MM.1S (cell line): ENCODE measurements around the gene ATP9A.
"Not testable (repeated sequence)": the region's sequence is repeated elsewhere in the genome, so short reads cannot be mapped to it uniquely, and the experiment has no call there.

Experiments
- DNase-seq: peaks from one replicate; pipeline ENCODE4 v3.0.0-alpha.2; 2015
- H2AFZ ChIP-seq: fragments of 300-600 bp; sonication (generic); 2 replicates; pipeline ENCODE4 v1.6.0; 2016; ENCODE audit warnings: antibody characterized with exemption, low read length
- H3F3A ChIP-seq: fragments of 300-600 bp; sonication (generic); 2 replicates; pipeline ENCODE4 v1.6.1; 2016; ENCODE audit warnings: mild to moderate bottlenecking, antibody characterized with exemption, low read length, moderate library complexity, mixed read lengths; ENCODE audit not compliant: insufficient read depth
- H3K27ac ChIP-seq: fragments of 300-600 bp; sonication (generic); 2 replicates; pipeline ENCODE4 v1.5.1; 2016; ENCODE audit warnings: mild to moderate bottlenecking, low read length
- H3K27me3 ChIP-seq: fragments of 300-600 bp; sonication (generic); replicated peaks from 2 replicates; pipeline ENCODE4 v1.6.0; 2016; ENCODE audit warnings: low read length; ENCODE audit not compliant: insufficient read depth
- H3K36me3 ChIP-seq: fragments of 300-600 bp; sonication (generic); replicated peaks from 2 replicates; pipeline ENCODE4 v1.6.1; 2016; ENCODE audit warnings: mild to moderate bottlenecking, low read length, mixed read lengths; ENCODE audit not compliant: insufficient read depth
- H3K4me1 ChIP-seq: fragments of 300-600 bp; sonication (generic); 2 replicates; pipeline ENCODE4 v1.6.1; 2016; ENCODE audit warnings: low read length, mixed read lengths
- H3K4me2 ChIP-seq: fragments of 300-600 bp; sonication (generic); 2 replicates; pipeline ENCODE4 v1.6.0; 2016; ENCODE audit warnings: low read depth, low read length
- H3K4me3 ChIP-seq: fragments of 300-600 bp; sonication (generic); 2 replicates; pipeline ENCODE4 v1.5.1; 2016; ENCODE audit warnings: low read length, mixed read lengths
- H3K79me2 ChIP-seq: fragments of 300-600 bp; sonication (generic); 2 replicates; pipeline ENCODE4 v1.6.1; 2016; ENCODE audit warnings: mixed run types, low read length, mixed read lengths
- H3K9ac ChIP-seq: fragments of 300-600 bp; sonication (generic); 2 replicates; pipeline ENCODE4 v1.6.1; 2016; ENCODE audit warnings: low read length, mixed read lengths
- H3K9me2 ChIP-seq: fragments of 300-600 bp; sonication (generic); replicated peaks from 2 replicates; pipeline ENCODE4 v1.6.1; 2016; ENCODE audit warnings: mild to moderate bottlenecking, low read length, mixed read lengths; ENCODE audit not compliant: insufficient read depth
- H3K9me3 ChIP-seq: fragments of 300-600 bp; sonication (generic); replicated peaks from 2 replicates; pipeline ENCODE4 v1.6.1; 2016; ENCODE audit warnings: mild to moderate bottlenecking, low read length, mixed read lengths; ENCODE audit not compliant: insufficient read depth
- H4K20me1 ChIP-seq: fragments of 300-600 bp; sonication (generic); 2 replicates; pipeline ENCODE4 v1.6.1; 2016; ENCODE audit warnings: mild to moderate bottlenecking, low read length, moderate library complexity, mixed read lengths; ENCODE audit not compliant: insufficient read depth
- EZH2 ChIP-seq: fragments of 300-600 bp; sonication (generic); optimal IDR thresholded peaks from 2 replicates; pipeline ENCODE3; 2017; ENCODE audit warnings: low read depth, mild to moderate bottlenecking, antibody characterized with exemption, low read length, mixed read lengths
- EZH2phosphoT487 ChIP-seq: fragments of 300-600 bp; sonication (generic); IDR thresholded peaks from 2 replicates; pipeline ENCODE4 v1.6.1; 2018; ENCODE audit warnings: antibody characterized with exemption, low read length
- TF ChIP-seq, protein P1 (sequence below): fragments of 300-600 bp; sonication (generic); IDR thresholded peaks from 2 replicates; pipeline ENCODE4 v1.5.1; 2016; ENCODE audit warnings: antibody characterized with exemption, low read length, mixed read lengths

Gene ATP9A

DNA sequence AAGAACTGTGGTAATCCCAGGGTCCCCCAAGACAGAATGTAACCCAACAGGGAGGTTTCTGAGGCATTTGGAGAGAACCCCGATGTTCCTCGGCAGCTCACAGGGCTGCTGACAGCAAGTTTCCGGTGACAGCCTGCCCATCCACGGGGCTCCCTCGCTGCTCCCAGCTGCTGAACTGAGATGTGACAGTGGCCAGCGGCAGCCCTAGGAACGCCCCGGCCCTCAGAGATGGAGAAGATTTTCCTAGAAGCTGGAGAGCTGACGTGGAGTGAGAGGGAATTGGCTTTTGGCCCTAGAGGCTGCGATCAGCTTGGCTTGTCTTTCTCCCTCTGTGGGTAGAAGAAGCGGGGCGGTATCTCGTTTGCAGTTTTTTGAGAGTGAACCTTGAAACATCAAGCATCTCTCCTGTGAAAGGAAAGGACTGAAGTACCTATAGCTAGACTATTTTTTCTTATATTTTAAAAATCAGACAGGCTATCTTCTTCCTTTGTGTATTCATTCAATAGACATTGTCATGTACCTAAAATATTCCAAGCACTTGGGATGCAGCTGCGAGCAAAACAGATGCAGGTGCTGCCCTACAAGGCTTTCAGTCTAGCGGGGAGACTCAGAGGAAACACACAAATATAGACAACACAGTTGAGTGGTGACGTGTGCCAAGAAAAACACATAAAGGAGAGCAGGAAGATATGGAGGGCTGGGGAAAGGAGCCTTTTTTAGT, 197.3 kb downstream of the ATP9A start:
- Histone ChIP-seq H3K4me3 (no peak overlapping the region), H3F3A (no peaks in the 10 kb centered on the region), H3K27ac (no peak overlapping the region), H2AFZ (no peak overlapping the region), H3K36me3 (no peaks in the 10 kb centered on the region), H3K79me2 (no peaks in the 10 kb centered on the region), H4K20me1 (no peaks in the 10 kb centered on the region), H3K9me2 (no peaks in the 10 kb centered on the region), H3K4me2 (no peak overlapping the region), H3K27me3 (no peaks in the 10 kb centered on the region), H3K9ac (no peak overlapping the region), H3K4me1 (no peaks in the 10 kb centered on the region), H3K9me3 (no peaks in the 10 kb centered on the region)
- DNase-seq, result no peak
- TF ChIP-seq EZH2 (no peak), EZH2phosphoT487 (no peak)
- TF ChIP-seq, protein P1, sequence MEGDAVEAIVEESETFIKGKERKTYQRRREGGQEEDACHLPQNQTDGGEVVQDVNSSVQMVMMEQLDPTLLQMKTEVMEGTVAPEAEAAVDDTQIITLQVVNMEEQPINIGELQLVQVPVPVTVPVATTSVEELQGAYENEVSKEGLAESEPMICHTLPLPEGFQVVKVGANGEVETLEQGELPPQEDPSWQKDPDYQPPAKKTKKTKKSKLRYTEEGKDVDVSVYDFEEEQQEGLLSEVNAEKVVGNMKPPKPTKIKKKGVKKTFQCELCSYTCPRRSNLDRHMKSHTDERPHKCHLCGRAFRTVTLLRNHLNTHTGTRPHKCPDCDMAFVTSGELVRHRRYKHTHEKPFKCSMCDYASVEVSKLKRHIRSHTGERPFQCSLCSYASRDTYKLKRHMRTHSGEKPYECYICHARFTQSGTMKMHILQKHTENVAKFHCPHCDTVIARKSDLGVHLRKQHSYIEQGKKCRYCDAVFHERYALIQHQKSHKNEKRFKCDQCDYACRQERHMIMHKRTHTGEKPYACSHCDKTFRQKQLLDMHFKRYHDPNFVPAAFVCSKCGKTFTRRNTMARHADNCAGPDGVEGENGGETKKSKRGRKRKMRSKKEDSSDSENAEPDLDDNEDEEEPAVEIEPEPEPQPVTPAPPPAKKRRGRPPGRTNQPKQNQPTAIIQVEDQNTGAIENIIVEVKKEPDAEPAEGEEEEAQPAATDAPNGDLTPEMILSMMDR, result no peak

DNA sequence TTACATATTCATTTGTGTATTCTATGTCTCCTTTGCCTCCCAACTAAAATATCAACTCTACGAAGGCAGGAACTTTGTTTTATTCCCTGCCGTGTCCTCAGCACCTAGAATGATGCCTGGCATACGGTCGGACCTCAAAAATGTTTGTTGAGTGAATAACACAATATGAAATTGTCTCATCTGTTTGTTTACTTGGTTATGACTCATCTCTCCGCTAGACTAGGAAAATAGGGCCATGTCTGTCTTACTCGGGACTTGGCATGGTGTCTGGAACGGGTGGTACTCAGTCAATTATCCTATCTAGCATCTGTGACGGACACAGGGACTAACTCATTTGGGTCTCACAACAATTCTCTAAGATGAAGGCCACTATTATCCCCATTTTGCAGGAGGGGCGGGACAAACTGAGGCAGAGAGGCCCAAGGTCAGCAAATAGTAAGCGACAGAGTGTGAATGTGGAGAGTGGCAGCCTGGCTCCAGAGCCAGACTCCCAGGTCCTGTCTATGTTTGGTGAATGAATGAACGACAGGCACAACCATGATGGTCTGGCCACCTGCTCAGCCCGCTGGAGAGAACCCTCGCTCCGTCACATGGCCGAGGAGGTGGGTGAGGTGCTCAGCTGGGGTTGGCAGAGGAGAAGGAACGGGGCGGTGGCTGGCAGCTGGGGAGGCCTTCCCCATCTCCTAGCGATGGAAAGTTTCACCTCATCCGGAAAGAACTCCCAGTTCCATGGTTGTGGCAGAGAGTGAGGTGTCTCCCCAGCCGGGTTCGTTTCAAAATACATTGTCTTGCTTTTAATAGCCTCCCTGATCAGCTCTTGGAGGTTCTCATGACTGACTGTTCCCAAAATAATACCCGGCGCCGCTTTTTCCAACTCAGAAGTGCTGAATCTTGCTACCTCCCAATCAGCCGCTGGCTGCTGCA, 198.1 kb downstream of the ATP9A start:
- no peak overlapping the region for H3K27ac ChIP-seq
- H3K4me3 ChIP-seq, result no peak overlapping the region
- H3K79me2 ChIP-seq, result no peaks in the 10 kb centered on the region
- no peak overlapping the region for H3K4me2 ChIP-seq
- no peaks in the 10 kb centered on the region for H4K20me1 ChIP-seq
- H3F3A ChIP-seq, result no peaks in the 10 kb centered on the region
- H3K9ac ChIP-seq, result no peak overlapping the region
- no peaks in the 10 kb centered on the region for H3K36me3 ChIP-seq
- no peak for DNase-seq
- no peaks in the 10 kb centered on the region for H3K9me3 ChIP-seq
- no peak overlapping the region for H2AFZ ChIP-seq
- TF ChIP-seq, protein P1, result no peak
- TF ChIP-seq EZH2phosphoT487 (no peak), EZH2 (no peak)
- no peaks in the 10 kb centered on the region for H3K27me3 ChIP-seq
- H3K9me2 ChIP-seq, result no peaks in the 10 kb centered on the region
- H3K4me1 ChIP-seq, result no peaks in the 10 kb centered on the region

DNA sequence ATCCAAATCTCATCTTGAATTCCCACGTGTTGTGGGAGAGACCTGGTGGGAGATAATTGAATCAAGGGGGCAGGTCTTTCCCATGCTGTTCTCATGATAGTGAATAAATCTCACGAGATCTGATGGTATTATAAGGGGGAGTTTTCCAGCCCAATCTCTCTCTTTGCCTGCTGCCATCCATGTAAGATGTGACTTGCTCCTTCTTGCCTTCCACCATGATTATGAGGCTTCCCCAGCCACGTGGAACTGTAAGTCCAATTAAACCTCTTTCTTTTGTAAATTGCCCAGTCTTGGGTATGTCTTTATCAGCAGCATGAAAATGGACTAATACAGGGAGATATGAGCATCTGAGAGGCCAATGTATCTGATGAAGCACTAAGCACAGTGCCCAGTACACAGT, 199.7 kb downstream of the ATP9A start:
- H3K4me1 ChIP-seq, H3K36me3 ChIP-seq, H4K20me1 ChIP-seq, H3K27me3 ChIP-seq, H3K27ac ChIP-seq, DNase-seq, H3K4me3 ChIP-seq, H3K4me2 ChIP-seq, H3K9me2 ChIP-seq, H3K79me2 ChIP-seq, H3F3A ChIP-seq, H2AFZ ChIP-seq, H3K9ac ChIP-seq, H3K9me3 ChIP-seq: not testable (repeated sequence)
